GM23248 (cell line): Measurements from ENCODE around the gene FEZF2.

Source experiments
- EZH2 ChIP-seq: fragments of 200-600 bp; sonication (generic); IDR thresholded peaks from 2 replicates; pipeline ENCODE4 v1.6.1; 2018; ENCODE audit warnings: antibody characterized with exemption, mild to moderate bottlenecking; ENCODE audit not compliant: insufficient read depth, poor library complexity, severe bottlenecking
- EZH2phosphoT487 ChIP-seq: fragments of 200-600 bp; sonication (generic); IDR thresholded peaks from 2 replicates; pipeline ENCODE4 v1.6.1; 2018; ENCODE audit warnings: antibody characterized with exemption, moderate library complexity, mild to moderate bottlenecking, low read depth; ENCODE audit not compliant: insufficient read depth

DNA sequence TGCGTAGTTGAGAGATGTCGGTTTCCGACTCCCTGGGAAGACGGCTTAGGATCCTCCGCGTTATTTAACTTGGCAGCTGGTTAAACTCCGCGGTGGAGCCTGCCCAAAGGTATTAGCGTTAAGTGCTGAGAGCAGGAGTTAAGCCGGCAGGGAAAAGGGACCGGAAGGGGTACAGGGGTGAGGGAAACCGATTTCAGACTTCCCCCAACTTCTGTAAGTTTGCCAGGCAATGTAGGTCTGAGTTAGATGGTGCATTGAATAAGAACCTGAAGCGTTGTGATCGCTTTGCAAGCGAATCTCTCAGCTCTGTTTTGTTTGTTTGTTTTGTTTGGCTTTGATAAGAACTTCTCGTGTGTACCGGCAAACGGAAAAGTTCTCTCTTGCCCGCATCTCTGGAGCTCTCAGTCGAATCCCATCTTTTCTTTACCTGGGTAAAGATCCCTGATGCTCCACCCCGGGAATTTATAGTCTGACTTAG, 6.0 kb upstream of the FEZF2 start:
- TF ChIP-seq EZH2 (peak; percentile 64), EZH2phosphoT487 (no peak)
